ENCODE data around the gene BBC3.

Gene BBC3

DNA sequence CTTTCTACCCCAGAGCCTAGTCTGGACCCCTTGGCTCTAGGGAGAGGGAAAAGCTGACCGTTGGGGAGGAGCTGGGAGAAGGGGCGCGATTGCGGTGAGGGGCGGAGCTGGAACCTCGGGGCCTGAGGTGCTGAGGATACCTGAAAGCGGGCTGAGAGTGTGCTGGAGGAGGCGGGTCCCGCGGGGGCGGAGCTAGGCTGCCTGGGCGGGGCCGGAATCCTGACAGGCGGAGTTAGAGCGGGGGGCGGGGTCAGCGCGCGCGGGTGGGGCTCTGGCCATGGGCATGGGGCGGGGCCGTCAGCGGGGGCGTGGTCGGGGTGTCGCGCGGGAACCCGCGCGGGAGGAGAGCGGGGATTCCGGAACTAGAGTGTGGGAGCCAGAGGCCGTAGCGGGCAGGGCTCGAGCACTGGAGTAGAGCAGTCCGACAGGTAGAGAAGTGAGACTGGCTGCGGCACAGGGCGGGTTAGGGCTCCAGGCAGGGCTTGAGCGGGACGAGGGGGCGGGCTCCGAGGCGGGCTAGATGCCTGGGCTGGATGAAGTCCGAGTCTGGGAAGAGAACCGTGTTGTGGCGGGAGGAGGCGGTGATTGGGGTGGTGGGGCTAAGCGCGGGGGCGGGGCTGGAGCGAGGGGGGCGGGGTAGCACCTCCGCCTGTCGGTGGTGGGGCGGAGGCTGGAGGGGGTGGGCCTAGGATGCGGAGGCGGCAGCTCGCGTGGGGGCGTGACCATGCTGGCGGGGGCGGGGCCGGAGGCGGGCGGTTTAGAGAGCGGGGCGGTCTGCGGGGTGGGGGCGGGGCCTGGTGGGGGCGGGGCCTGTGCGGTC is 43.3 kb upstream of the BBC3 start, which contains the start of gene INAFM1:
INAFM1 (plus strand) TSS at position 815 of the 820 bp plus-strand sequence. CDS start 35 bp downstream, outside the sequence.
- H3K4me3 ChIP-seq (ENCODE audit: low read depth, low read length): peak within 1 kb of the TSS; percentile 85
- TF ChIP-seq CTCF (IDR thresholded peaks at IDR 0.05; ENCODE audit: insufficient read depth, low read length, missing control alignments): no peak
- DNase-seq (ENCODE audit: low read depth, low spot score): no peak
- CTCF ChIA-PET: interaction anchor here (0.5 to 5.8 kb wide), 8 partner anchors 13 to 154 kb away, joined by 3 to 88 read pairs (median 5); partner anchors contain the start of gene DHX34
- POLR2A ChIA-PET: interaction anchor here (0.6 to 4.0 kb wide), 10 partner anchors 12 to 161 kb away, joined by 3 to 27 read pairs (median 4); partner anchors contain the start of genes CCDC9 and ZC3H4

DNA sequence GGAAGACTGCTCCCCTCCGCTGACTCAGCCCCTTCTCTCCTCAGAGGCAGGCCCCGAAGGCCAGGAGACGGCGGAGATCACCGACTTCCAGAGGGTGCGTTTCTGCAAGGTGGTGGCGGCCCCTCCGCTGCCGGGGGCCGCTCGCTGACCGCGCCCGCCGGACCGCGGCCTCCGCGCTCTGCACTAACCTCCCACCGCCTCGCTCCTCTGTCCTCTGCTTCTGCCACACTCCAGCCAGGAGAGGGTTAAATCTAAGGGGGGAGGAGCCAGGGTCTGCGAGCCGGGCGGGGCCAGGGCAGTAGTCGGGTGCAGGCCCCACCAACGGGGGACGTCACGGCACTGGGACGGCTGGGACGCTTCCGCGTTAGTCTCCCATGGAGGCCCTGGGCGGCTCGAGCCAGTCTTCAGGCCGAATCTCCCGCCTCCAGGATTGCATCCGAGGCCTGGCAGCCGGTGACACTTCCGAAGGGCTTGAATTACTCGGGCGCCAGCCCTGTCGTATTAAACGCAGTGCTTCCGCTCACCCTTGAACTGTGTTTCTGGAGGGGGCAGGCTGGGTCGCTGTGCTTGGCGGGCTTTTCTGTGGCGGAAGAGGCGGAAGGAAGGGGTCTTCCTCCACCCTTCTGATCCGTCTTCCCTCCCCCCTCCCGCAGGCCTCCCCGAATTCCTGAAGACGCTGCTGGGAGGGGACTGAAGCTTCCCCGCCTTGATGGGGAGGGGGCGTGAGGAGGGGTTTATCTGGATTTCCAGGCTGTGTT is 42.5 kb upstream of the BBC3 start:
- POLR2A ChIA-PET: interaction anchor here (0.8 to 4.0 kb wide), 6 partner anchors 11 to 160 kb away, joined by 3 to 27 read pairs (median 4); partner anchors contain the start of genes CCDC9 and ZC3H4
- peak overlapping the region; percentile 66 for H3K4me3 ChIP-seq (ENCODE audit: low read depth, low read length)
- CTCF ChIA-PET: interaction anchor here (1.0 to 5.8 kb wide), 4 partner anchors 13 to 76 kb away, joined by 3 to 88 read pairs (median 16); partner anchors contain the start of gene DHX34
- no peak for TF ChIP-seq CTCF (IDR thresholded peaks at IDR 0.05; ENCODE audit: insufficient read depth, low read length, missing control alignments)
- DNase-seq (ENCODE audit: low read depth, low spot score): peak; percentile 46

GRCh38 chr19:47272448-47273312 is 41.7 kb upstream of the BBC3 start:
- no peak for DNase-seq (ENCODE audit: low read depth, low spot score)
- POLR2A ChIA-PET: interaction anchor here (0.7 to 1.2 kb wide), 3 partner anchors 10 to 47 kb away, joined by 3 to 10 read pairs (median 3); no protein-coding TSS in a partner anchor
- no peak for TF ChIP-seq CTCF (IDR thresholded peaks at IDR 0.05; ENCODE audit: insufficient read depth, low read length, missing control alignments)
- CTCF ChIA-PET: interaction anchor here (0.9 to 1.7 kb wide), 6 partner anchors 10 to 77 kb away, joined by 3 to 7 read pairs (median 4); partner anchors contain the start of gene DHX34
- H3K4me3 ChIP-seq (ENCODE audit: low read depth, low read length): peak overlapping the region; percentile 66

- H3K4me3 ChIP-seq (ENCODE audit: low read depth, low read length): no peak overlapping the region
- ChIA-PET CTCF (interaction anchor here (0.9 to 1.7 kb wide), 6 partner anchors 9 to 77 kb away, joined by 3 to 7 read pairs (median 4); partner anchors contain the start of gene DHX34), POLR2A (interaction anchor here (0.7 to 1.2 kb wide), 3 partner anchors 9 to 46 kb away, joined by 3 to 10 read pairs (median 3); no protein-coding TSS in a partner anchor)
- no peak for DNase-seq (ENCODE audit: low read depth, low spot score)
- TF ChIP-seq CTCF (IDR thresholded peaks at IDR 0.05; ENCODE audit: insufficient read depth, low read length, missing control alignments): no peak
Measured at GRCh38 chr19:47271949-47272348, 41.0 kb upstream of the BBC3 start.

GRCh38 chr19:47270408-47270807 is 39.4 kb upstream of the BBC3 start:
- no peak for TF ChIP-seq CTCF (IDR thresholded peaks at IDR 0.05; ENCODE audit: insufficient read depth, low read length, missing control alignments)
- no peak for DNase-seq (ENCODE audit: low read depth, low spot score)
- ChIA-PET POLR2A (interaction anchor here (3.2 kb wide), 1 partner anchor 13 kb away, joined by 12 read pairs; the partner anchor contains the start of gene CCDC9), CTCF (interaction anchor here (0.7 to 1.7 kb wide), 4 partner anchors 10 to 23 kb away, joined by 3 to 5 read pairs (median 3); no protein-coding TSS in a partner anchor)
- H3K4me3 ChIP-seq (ENCODE audit: low read depth, low read length): no peak overlapping the region

All from AG04449 (cell line).